ENCODE results near the gene CLIC1.

The CLIC1 gene

DNA sequence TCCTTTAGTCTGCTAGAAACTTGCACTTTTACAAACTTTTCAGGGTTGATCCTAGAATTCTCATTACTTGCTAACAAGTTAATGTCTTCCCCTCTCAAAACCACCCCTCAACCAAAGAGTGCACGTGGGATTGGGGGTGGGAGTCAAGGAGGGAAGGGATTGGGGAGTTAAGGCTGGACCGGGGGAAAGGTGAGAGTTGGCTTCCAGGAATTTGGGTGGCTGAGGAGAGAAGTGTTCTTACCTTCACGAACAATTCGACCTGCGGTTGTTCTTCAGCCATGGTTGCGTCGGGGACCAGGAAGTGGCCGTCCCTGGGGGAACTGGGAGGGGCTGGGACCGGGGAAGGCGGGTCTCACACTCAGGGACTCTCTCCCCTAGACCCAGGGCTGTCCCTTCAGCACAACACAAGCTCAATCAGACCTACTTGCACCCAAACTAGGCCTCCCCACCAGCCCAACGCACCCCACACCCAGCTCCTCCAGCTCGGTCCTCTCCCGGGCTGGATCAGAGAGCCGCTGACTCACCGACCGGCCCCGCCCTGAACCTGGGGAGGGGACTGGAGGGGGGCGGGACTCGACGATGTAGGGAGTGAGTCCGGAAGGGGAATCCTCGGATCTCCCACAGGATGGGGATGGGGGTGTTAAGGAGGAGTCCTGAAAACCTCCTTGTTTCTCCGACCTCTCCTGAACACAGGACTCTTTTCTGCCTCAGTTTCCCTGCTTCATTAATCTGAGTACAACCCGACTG, at the start of gene CLIC1:
TSS of gene CLIC1 (minus strand) at position 510 of the 747 bp plus-strand sequence. CDS start at position 280, 230 bp downstream.
- DNase-seq (ENCODE audit: low read depth) = peak; percentile 75

DNA sequence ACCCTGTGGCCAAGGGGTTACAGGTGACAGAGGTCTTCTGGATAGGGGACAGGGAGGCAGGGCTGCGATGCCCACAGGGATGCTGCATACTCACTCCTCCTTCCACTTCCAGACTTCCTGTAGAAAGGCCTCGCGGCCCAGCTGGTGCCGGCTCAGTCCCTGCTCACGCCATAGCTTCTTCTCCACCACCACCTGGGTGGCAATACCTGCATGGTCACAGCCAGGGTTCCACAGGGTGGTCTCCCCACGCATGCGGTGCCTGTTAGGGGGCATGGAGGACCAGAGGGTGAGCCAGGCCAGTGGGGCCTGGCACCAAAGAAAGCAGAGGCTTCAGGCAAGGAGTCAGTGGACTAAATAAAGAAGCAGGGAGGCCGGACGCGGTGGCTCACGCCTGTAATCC, 49.1 kb upstream of the CLIC1 start:
- no peak for DNase-seq (ENCODE audit: low read depth)

- no peak for DNase-seq (ENCODE audit: low read depth)
Measured at GRCh38 chr6:31784098-31784925, 48.0 kb upstream of the CLIC1 start.

- no peak for DNase-seq (ENCODE audit: low read depth)
Measured at GRCh38 chr6:31782126-31782855, 46.0 kb upstream of the CLIC1 start.

DNA sequence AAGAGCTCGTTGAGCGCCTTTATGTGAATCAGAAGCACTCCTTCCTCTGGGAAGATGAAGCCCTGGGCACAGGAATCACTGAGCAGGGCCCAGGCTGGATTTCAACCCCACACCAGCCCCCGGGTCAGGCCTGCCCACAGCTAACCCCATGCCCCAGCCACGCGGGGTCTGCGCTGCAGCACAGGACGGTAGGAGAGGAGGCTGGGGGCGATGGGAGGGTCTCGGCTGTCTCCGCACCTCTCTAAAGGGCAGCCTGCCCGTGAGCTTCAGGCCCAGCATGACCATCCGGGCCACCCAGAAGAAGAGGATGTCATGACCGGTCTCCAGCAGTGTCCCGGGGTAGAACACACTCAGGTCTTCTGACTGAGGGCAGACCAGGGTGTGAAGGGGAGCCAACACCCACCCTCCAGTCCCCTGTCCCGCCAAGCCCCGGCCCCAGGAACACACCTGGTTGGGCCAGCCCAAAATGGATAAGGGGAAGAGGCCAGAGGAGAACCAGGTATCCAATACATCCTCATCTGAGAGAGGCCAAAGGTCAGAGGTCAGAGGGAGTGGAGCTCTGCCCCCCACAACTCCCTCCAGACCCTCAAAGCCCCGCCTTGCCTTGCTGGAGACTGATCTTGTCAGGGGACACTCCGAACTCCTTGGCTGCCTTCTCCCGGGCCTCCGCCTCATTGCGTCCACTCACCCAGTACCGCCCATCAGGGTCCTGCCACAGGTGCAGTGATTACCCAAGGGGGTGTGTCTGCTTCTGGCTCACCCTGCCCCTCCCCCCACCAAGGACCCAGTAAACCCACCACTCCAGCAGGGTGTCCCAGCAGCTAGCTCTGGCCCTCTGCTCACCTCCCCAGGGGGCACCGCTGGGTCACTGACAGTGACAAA, 45.2 kb upstream of the CLIC1 start:
- DNase-seq (ENCODE audit: low read depth) = no peak

- DNase-seq (ENCODE audit: low read depth) = no peak
Measured at GRCh38 chr6:31780507-31781243, 44.3 kb upstream of the CLIC1 start.

DNA sequence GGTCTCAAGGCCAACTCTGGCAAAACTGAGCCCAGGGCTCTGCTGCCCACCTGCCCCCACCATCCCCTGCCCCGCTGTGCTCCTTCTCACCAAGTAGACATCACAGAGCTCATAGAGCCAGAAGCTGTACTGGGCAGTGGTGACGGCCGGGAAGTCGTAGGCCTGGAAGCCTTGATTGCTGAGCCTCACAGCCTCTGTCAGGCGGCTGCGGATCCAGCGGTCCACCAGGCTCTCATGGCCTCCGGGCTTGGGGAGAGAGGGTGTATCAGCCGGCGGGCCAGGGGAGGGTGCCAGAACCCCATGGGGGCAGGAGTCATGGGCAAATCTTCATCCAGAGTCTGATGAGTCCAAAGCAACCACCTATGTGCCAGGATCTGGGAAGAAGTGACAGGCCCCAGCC, 43.6 kb upstream of the CLIC1 start:
- DNase-seq (ENCODE audit: low read depth) = no peak

GRCh38 chr6:31778999-31779885, 42.9 kb upstream of the CLIC1 start:
- no peak for DNase-seq (ENCODE audit: low read depth)

- DNase-seq (ENCODE audit: low read depth) = no peak
Measured at GRCh38 chr6:31778193-31778592, 41.9 kb upstream of the CLIC1 start.

- no peak for DNase-seq (ENCODE audit: low read depth)
Measured at GRCh38 chr6:31777667-31778050, 41.3 kb upstream of the CLIC1 start.

- DNase-seq (ENCODE audit: low read depth) = peak; percentile 67
Measured at GRCh38 chr6:31776989-31777666, 40.8 kb upstream of the CLIC1 start, which contains the start of gene VWA7. VWA7 (minus strand) TSS chr6:31777328; CDS start chr6:31776779, 549 bp downstream.

- no peak for DNase-seq (ENCODE audit: low read depth)
Measured at GRCh38 chr6:31776485-31776988, 40.2 kb upstream of the CLIC1 start.

- DNase-seq (ENCODE audit: low read depth) = no peak
Measured at GRCh38 chr6:31775633-31776484, 39.5 kb upstream of the CLIC1 start.

DNA sequence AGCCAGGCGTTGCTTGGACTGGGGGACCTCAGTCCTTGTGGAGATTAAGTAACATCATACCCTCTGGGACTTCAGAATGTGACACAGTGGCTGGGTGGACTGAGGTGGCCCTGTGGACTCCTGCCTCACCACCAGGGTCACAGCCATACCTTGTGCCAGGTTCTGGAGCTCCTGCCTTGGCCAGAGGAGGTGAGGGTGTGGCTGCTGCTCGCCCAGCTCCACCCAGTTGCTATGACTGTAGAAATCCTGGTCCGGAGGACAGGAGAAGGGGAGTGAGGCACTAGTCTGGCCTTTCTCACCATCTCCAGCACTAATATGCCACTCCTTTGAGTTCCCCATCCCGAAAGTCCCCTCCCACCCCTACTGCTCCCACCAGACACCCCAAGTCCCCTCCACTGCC, 38.9 kb upstream of the CLIC1 start:
- DNase-seq (ENCODE audit: low read depth) = no peak

DNA sequence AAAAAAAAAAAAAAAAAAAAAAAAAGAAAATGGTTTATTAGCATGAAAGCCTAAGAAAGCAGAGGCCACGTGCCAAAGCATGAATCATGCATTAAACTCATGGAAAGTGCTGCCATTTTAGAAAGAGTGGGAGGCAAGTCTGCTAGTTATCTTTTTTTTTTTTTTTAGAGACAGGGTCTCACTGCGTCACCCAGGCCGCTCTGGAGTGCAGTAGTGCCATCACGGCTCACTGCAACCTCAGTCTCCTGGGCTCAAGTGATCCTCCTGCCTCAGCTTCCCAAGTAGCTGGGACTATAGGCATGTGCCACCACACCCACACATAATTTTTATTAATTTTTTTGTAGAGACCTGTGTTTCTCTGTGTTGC, 35.6 kb upstream of the CLIC1 start:
- DNase-seq (ENCODE audit: low read depth) = no peak

GRCh38 chr6:31770860-31771259, 34.5 kb upstream of the CLIC1 start:
- DNase-seq (ENCODE audit: low read depth) = no peak

DNA sequence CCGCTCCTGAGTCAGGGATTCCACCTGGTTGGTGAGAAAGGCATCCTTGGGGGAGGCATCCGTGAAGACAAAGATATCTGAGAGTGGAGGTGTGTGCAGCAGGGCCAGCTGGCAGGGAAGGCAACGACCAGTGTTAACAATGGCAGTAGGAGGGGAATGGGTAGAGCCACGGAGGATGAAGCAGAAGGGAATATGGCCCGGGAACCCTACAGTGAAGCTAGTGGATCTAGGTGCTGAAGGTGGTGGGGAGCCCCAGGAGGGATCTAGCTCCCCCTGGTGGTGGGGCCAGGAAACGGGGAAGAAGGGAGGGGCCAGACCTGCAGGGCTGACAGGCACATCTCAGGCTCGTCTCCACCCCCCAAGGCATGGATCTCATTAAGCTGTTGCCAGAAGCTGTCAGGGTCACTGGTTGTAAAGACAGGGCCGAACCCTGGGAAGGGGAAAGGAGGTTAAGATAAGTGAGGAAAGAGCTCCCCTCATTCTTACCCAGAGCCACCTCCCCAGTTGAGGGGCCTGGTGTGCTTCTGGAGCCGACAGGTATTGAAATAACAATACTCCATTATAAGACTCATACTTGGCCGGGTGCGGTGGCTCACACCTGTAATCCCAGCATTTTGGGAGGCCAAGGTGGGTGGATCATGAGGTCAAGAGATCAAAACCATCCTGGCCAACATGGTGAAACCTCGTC, 33.5 kb upstream of the CLIC1 start:
- DNase-seq (ENCODE audit: low read depth) = peak; percentile 76

Data from activated T-cell treated with anti-CD3 and anti-CD28 coated beads for 24 hours (primary cell).